OCI-LY7 (cell line): ENCODE data around the gene FAAP20.

Source experiments
- EZH2phosphoT487 ChIP-seq: fragments of 200-600 bp; sonication (generic); IDR thresholded peaks from 2 replicates; pipeline ENCODE4 v1.6.1; 2018; ENCODE audit warnings: low read depth, borderline replicate concordance, mild to moderate bottlenecking, mixed run types, antibody characterized with exemption, low read length, moderate library complexity, mixed read lengths
- TF ChIP-seq, protein P1 (sequence below): fragments of 200-600 bp; sonication (generic); conservative IDR thresholded peaks from 2 replicates; pipeline ENCODE4 v1.5.1; 2014; ENCODE audit warnings: mild to moderate bottlenecking, antibody characterized with exemption, low read length, moderate library complexity, mixed read lengths

- TF ChIP-seq, protein P1, sequence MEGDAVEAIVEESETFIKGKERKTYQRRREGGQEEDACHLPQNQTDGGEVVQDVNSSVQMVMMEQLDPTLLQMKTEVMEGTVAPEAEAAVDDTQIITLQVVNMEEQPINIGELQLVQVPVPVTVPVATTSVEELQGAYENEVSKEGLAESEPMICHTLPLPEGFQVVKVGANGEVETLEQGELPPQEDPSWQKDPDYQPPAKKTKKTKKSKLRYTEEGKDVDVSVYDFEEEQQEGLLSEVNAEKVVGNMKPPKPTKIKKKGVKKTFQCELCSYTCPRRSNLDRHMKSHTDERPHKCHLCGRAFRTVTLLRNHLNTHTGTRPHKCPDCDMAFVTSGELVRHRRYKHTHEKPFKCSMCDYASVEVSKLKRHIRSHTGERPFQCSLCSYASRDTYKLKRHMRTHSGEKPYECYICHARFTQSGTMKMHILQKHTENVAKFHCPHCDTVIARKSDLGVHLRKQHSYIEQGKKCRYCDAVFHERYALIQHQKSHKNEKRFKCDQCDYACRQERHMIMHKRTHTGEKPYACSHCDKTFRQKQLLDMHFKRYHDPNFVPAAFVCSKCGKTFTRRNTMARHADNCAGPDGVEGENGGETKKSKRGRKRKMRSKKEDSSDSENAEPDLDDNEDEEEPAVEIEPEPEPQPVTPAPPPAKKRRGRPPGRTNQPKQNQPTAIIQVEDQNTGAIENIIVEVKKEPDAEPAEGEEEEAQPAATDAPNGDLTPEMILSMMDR, result no peak
- TF ChIP-seq EZH2phosphoT487, result no peak
Observed at GRCh38 chr1:2182376-2182775, 12.2 kb downstream of the FAAP20 start.
